CD14-positive monocyte (primary cell): ENCODE measurements around the gene HAVCR1. TPM values are rescaled to one million over a fixed set of nuclear protein-coding genes. Genes with fewer than 3 reads are reported as not detected.

ENCODE experiments used
- DNase-seq, 3 donors: peaks; one replicate each; pipeline ENCODE4 v3.0.0-alpha.2; 2011 to 2022
- H2AFZ ChIP-seq: 2 replicates; pipeline ENCODE4 v1.6.0; 2012; ENCODE audit warnings: mild to moderate bottlenecking, low read depth, low read length, inconsistent platforms; ENCODE audit not compliant: insufficient read depth, poor library complexity, severe bottlenecking
- H3K27ac ChIP-seq, 2 donors: 1 replicate in 1 of 2; 2 replicates in 1 of 2; pipeline ENCODE4 v1.5.1; 2012 to 2013; ENCODE audit warnings: low read length in 2 of 2, control low read depth in 1 of 2, inconsistent platforms in 1 of 2, low read depth in 1 of 2, mild to moderate bottlenecking in 1 of 2
- H3K27me3 ChIP-seq, 2 donors: one replicate each; pipeline versions ENCODE4 v1.6.0 to v1.6.1; 2011 to 2013; ENCODE audit warnings: low read length in 2 of 2; ENCODE audit not compliant: control insufficient read depth in 2 of 2, insufficient read depth in 2 of 2
- H3K36me3 ChIP-seq, 2 donors: replicated peaks in 1 of 2; 1 replicate in 1 of 2; 2 replicates in 1 of 2; pipeline versions ENCODE4 v1.5.1 to v1.6.1; 2012 to 2013; ENCODE audit warnings: low read length in 2 of 2, control low read depth in 1 of 2, inconsistent platforms in 1 of 2, mild to moderate bottlenecking in 1 of 2; ENCODE audit not compliant: insufficient read depth in 2 of 2, control insufficient read depth in 1 of 2
- H3K4me1 ChIP-seq, 2 donors: 1 replicate in 1 of 2; 2 replicates in 1 of 2; pipeline versions ENCODE4 v1.5.1 to v1.6.1; 2012 to 2013; ENCODE audit warnings: low read length in 2 of 2, control low read depth in 1 of 2, inconsistent platforms in 1 of 2, mild to moderate bottlenecking in 1 of 2, moderate library complexity in 1 of 2; ENCODE audit not compliant: insufficient read depth in 2 of 2, control insufficient read depth in 1 of 2
- H3K4me2 ChIP-seq: replicated peaks from 2 replicates; pipeline ENCODE3; 2012; ENCODE audit warnings: low read length, moderate library complexity, mild to moderate bottlenecking; ENCODE audit not compliant: poor library complexity, severe bottlenecking; ENCODE audit errors: extremely low read depth
- H3K4me3 ChIP-seq, 3 experiments: fragments of 200-600 bp in 1 of 3; sonication (generic) in 1 of 3; replicated peaks in 1 of 3; 1 replicate in 2 of 3; 2 replicates in 1 of 3; pipeline ENCODE4 v1.5.1; 2011 to 2013; ENCODE audit warnings: low read length in 3 of 3, mild to moderate bottlenecking in 3 of 3, control low read depth in 2 of 3, low read depth in 2 of 3, inconsistent platforms in 1 of 3, moderate library complexity in 1 of 3
- H3K79me2 ChIP-seq: 2 replicates; pipeline ENCODE4 v1.6.0; 2012; ENCODE audit warnings: mild to moderate bottlenecking, control low read depth, inconsistent platforms, low read length, moderate library complexity; ENCODE audit not compliant: insufficient read depth
- H3K9ac ChIP-seq: 2 replicates; pipeline ENCODE4 v1.6.0; 2017; ENCODE audit warnings: low read length, mild to moderate bottlenecking; ENCODE audit not compliant: insufficient read depth, poor library complexity, severe bottlenecking
- H3K9me3 ChIP-seq, 2 donors: replicated peaks in 1 of 2; 1 replicate in 1 of 2; 2 replicates in 1 of 2; pipeline versions ENCODE4 v1.5.1 to v1.6.1; 2012 to 2013; ENCODE audit warnings: low read length in 2 of 2, control low read depth in 1 of 2; ENCODE audit not compliant: control insufficient read depth in 1 of 2, insufficient read depth in 1 of 2
- H4K20me1 ChIP-seq: 2 replicates; pipeline ENCODE4 v1.6.0; 2012; ENCODE audit warnings: mild to moderate bottlenecking, low read length, control low read depth, moderate library complexity; ENCODE audit not compliant: insufficient read depth
- H3K27ac Mint-ChIP-seq, 7 donors: one replicate each; pipeline ENCODE4 v1.8.0; 2020; ENCODE audit warnings: mild to moderate bottlenecking in 7 of 7, mixed read lengths in 7 of 7, moderate library complexity in 6 of 7, inconsistent platforms in 2 of 7
- H3K27me3 Mint-ChIP-seq, 3 donors: one replicate each; pipeline ENCODE4 v1.8.0; 2021 to 2022; ENCODE audit warnings: low read depth in 3 of 3, mild to moderate bottlenecking in 3 of 3, mixed read lengths in 3 of 3, moderate library complexity in 3 of 3, inconsistent platforms in 1 of 3
- H3K36me3 Mint-ChIP-seq, 2 donors: one replicate each; pipeline ENCODE4 v1.8.0; 2020; ENCODE audit warnings: mixed read lengths in 2 of 2, inconsistent platforms in 1 of 2, mild to moderate bottlenecking in 1 of 2
- H3K4me1 Mint-ChIP-seq: one replicate; pipeline ENCODE4 v1.8.0; 2020; ENCODE audit warnings: mild to moderate bottlenecking, mixed read lengths
- H3K4me3 Mint-ChIP-seq, 2 donors: one replicate each; pipeline ENCODE4 v1.8.0; 2020; ENCODE audit warnings: mild to moderate bottlenecking in 2 of 2, mixed read lengths in 2 of 2, moderate library complexity in 1 of 2
- H3K9me3 Mint-ChIP-seq, 7 donors: one replicate each; pipeline ENCODE4 v1.8.0; 2020 to 2022; ENCODE audit warnings: mixed read lengths in 7 of 7, mild to moderate bottlenecking in 6 of 7, moderate library complexity in 6 of 7, inconsistent platforms in 2 of 7
- CTCF ChIP-seq: fragments of 200-600 bp; IDR thresholded peaks from one replicate; pipeline ENCODE4 v1.8.0; 2022; ENCODE audit warnings: antibody characterized with exemption, mild to moderate bottlenecking
- WGBS: methylation state at CpG from one replicate; pipeline ENCODE4 v1.1.5; 2013; ENCODE audit warnings: missing lambda C conversion rate; ENCODE audit not compliant: insufficient coverage; 5-methylcytosine and 5-hydroxymethylcytosine counted together
- intact Hi-C, 2 donors: fragments of 100-400 bp; cut with micrococcal nuclease; formaldehyde crosslinking; loops; one replicate each; pipeline versions ENCODE4 v1.15.0 to v1.15.1; 2023
- polyA plus RNA-seq, 3 donors: library from polyadenylated mRNA; depleted of rRNA in 1 of 3; unstranded in 2 of 3; stranded (reverse) in 1 of 3; fragments of 300-500 nt in 2 of 3; fragments of >200 nt in 1 of 3; fragmentation: Illumina TruSeq in 2 of 3; gene quantifications; 1 replicate in 2 of 3; 2 replicates in 1 of 3; pipeline ENCODE4 v1.2.3, GENCODE V29; 2012 to 2021

HAVCR1 gene
- polyA plus RNA-seq, 3 donors, result 1.1 TPM; not detected in 2

DNA sequence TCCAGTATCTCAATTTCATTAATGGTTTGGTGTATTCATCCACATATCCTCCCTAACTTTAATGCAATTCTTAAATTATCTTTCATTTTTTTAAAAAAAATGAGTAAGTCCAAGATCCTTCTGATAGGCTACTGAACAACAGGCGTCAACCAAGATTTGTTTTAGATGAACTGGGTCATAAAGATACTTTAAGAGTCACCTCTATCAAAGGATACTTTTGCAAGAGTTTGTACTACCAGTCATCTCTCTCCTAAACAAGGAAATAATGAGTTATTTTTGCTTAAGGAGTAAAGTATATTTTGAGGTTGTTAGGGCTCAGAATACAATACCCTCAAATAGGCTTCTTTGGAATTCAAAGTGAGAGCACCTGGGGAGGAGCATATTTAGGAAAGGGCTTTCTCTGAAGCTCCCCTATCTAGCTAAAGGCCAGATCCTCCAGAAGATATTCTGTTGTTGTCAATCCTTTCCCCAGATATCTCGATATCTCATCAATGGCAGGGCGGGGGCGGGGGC, 25.8 kb downstream of the HAVCR1 start:
- no peak overlapping the region for H2AFZ ChIP-seq
- Mint-ChIP-seq H3K36me3 (no peaks in the 10 kb centered on the region), H3K4me1 (no peaks in the 10 kb centered on the region), H3K9me3 (no peaks in the 10 kb centered on the region), H3K27me3 (peaks cover 4 to 8% (median 6%) of the 10 kb centered on the region in 3 donors), H3K27ac (no peak overlapping the region), H3K4me3 (no peak overlapping the region)
- H3K79me2 ChIP-seq, result no peaks in the 10 kb centered on the region
- no peak overlapping the region for H3K9ac ChIP-seq
- no peaks in the 10 kb centered on the region for H3K4me1 ChIP-seq
- no peaks in the 10 kb centered on the region for H3K27me3 ChIP-seq
- no peak overlapping the region for H3K4me2 ChIP-seq
- no peaks in the 10 kb centered on the region for H4K20me1 ChIP-seq
- H3K4me3 ChIP-seq, result no peak overlapping the region
- intact Hi-C loops, result no loop called here
- no peak for TF ChIP-seq CTCF
- H3K27ac ChIP-seq, result no peak overlapping the region
- DNase-seq, result no peak
- WGBS, result no CpG with 5 or more reads among the region's 4 CpGs
- H3K9me3 ChIP-seq, result no peaks in the 10 kb centered on the region
- H3K36me3 ChIP-seq, result no peaks in the 10 kb centered on the region

DNA sequence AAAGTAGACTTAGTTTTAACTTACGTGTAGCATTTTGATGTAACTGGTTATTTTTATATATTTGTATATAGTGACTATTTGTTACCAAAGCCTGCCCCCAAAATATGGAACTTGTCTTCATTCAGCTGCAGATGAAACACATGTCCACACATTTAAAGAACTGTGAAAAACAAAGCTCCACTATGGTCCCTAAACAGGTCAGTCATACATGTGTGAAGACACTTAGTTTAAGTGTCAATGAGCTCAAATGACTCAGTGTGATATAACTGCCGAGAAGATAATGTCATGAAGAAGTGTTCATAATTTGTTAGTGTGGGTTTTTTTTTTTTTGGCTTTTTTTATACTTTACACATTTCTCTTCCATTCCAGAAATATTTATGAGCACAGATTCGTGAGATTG, 28.2 kb downstream of the HAVCR1 start:
- intact Hi-C loops, result no loop called here

More for the DNA sequence above, 28.2 kb downstream of the HAVCR1 start:
- H3K79me2 ChIP-seq, result no peaks in the 10 kb centered on the region
- DNase-seq, result no peak
- H3K9ac ChIP-seq, result no peak overlapping the region
- no peak overlapping the region for H2AFZ ChIP-seq
- Mint-ChIP-seq H3K27ac (no peak overlapping the region), H3K36me3 (no peaks in the 10 kb centered on the region), H3K9me3 (no peaks in the 10 kb centered on the region), H3K27me3 (peaks cover 6 to 12% (median 12%) of the 10 kb centered on the region in 3 donors), H3K4me1 (no peaks in the 10 kb centered on the region), H3K4me3 (no peak overlapping the region)
- H3K4me1 ChIP-seq, result no peaks in the 10 kb centered on the region
- no peaks in the 10 kb centered on the region for H3K27me3 ChIP-seq
- no peak overlapping the region for H3K4me3 ChIP-seq
- no peak overlapping the region for H3K4me2 ChIP-seq
- no peak overlapping the region for H3K27ac ChIP-seq
- no peak for TF ChIP-seq CTCF
- H4K20me1 ChIP-seq, result no peaks in the 10 kb centered on the region
- H3K36me3 ChIP-seq, result no peaks in the 10 kb centered on the region
- no peaks in the 10 kb centered on the region for H3K9me3 ChIP-seq
- WGBS, result no CpG with 5 or more reads among the region's 3 CpGs
